H9 (cell line): Measurements from ENCODE around the gene SLC25A39. TPM values are rescaled to one million over a fixed set of nuclear protein-coding genes. Genes with fewer than 3 reads are reported as not detected.

ENCODE experiments used
- DNase-seq: peaks from one replicate; pipeline ENCODE4 v3.0.0-alpha.2; 2017
- H2AFZ ChIP-seq: one replicate; pipeline ENCODE4 v1.6.1; 2013; ENCODE audit warnings: mild to moderate bottlenecking, low read length, control low read depth, moderate library complexity
- H2AK5ac ChIP-seq: 2 replicates; pipeline ENCODE4 v1.6.1; 2013; ENCODE audit warnings: low read length, control low read depth, mixed read lengths; ENCODE audit not compliant: insufficient read length
- H2BK120ac ChIP-seq: one replicate; pipeline ENCODE4 v1.6.1; 2013; ENCODE audit warnings: low read depth, mild to moderate bottlenecking, low read length, control low read depth, inconsistent platforms; ENCODE audit not compliant: poor library complexity, severe bottlenecking
- H2BK12ac ChIP-seq: 2 replicates; pipeline ENCODE4 v1.6.1; 2013; ENCODE audit warnings: low read length, control low read depth, mixed read lengths, low read depth; ENCODE audit not compliant: insufficient read length
- H2BK15ac ChIP-seq: 2 replicates; pipeline ENCODE4 v1.6.1; 2013; ENCODE audit warnings: low read depth, low read length, control low read depth
- H2BK20ac ChIP-seq: one replicate; pipeline ENCODE4 v1.6.1; 2013; ENCODE audit warnings: low read depth, mild to moderate bottlenecking, low read length, control low read depth, inconsistent platforms; ENCODE audit not compliant: poor library complexity, severe bottlenecking
- H2BK5ac ChIP-seq: 2 replicates; pipeline ENCODE4 v1.6.1; 2013; ENCODE audit warnings: low read length, control low read depth, mixed read lengths; ENCODE audit not compliant: insufficient read length
- H3K14ac ChIP-seq: 2 replicates; pipeline ENCODE4 v1.6.1; 2013; ENCODE audit warnings: low read length, control low read depth; ENCODE audit not compliant: insufficient read depth
- H3K18ac ChIP-seq: 2 replicates; pipeline ENCODE4 v1.6.1; 2013; ENCODE audit warnings: low read depth, mild to moderate bottlenecking, mixed read lengths, low read length, control low read depth; ENCODE audit not compliant: insufficient read length
- H3K23ac ChIP-seq: 2 replicates; pipeline ENCODE4 v1.6.1; 2013; ENCODE audit warnings: low read length, control low read depth, mixed read lengths, low read depth; ENCODE audit not compliant: insufficient read length
- H3K23me2 ChIP-seq: 2 replicates; pipeline ENCODE4 v1.6.1; 2013; ENCODE audit warnings: low read depth, mild to moderate bottlenecking, mixed read lengths, low read length, control low read depth; ENCODE audit not compliant: insufficient read length, poor library complexity, severe bottlenecking
- H3K27ac ChIP-seq: 2 replicates; pipeline ENCODE4 v1.5.1; 2013; ENCODE audit warnings: low read length, control low read depth, mixed read lengths, low read depth; ENCODE audit not compliant: insufficient read length
- H3K27me3 ChIP-seq: 2 replicates; pipeline ENCODE4 v1.6.1; 2013; ENCODE audit warnings: low read length, control low read depth, inconsistent platforms; ENCODE audit not compliant: insufficient read depth
- H3K4ac ChIP-seq: 2 replicates; pipeline ENCODE4 v1.6.1; 2013; ENCODE audit warnings: low read depth, mild to moderate bottlenecking, control low read depth, inconsistent platforms, low read length, moderate library complexity
- H3K4me1 ChIP-seq: 2 replicates; pipeline ENCODE4 v1.6.1; 2013; ENCODE audit warnings: low read length, control low read depth, inconsistent platforms; ENCODE audit not compliant: insufficient read depth
- H3K4me2 ChIP-seq: 2 replicates; pipeline ENCODE4 v1.6.1; 2013; ENCODE audit warnings: low read length, control low read depth, mixed read lengths; ENCODE audit not compliant: insufficient read length, insufficient read depth
- H3K56ac ChIP-seq: 2 replicates; pipeline ENCODE4 v1.6.1; 2013; ENCODE audit warnings: low read depth, mild to moderate bottlenecking, mixed read lengths, low read length, control low read depth; ENCODE audit not compliant: insufficient read length
- H3K79me1 ChIP-seq: 2 replicates; pipeline ENCODE4 v1.6.1; 2013; ENCODE audit warnings: low read depth, mild to moderate bottlenecking, moderate library complexity, low read length, control low read depth, inconsistent platforms; ENCODE audit not compliant: insufficient read depth, poor library complexity, severe bottlenecking
- H3K79me2 ChIP-seq: 2 replicates; pipeline ENCODE4 v1.6.1; 2013; ENCODE audit warnings: low read length, control low read depth, inconsistent platforms; ENCODE audit not compliant: insufficient read depth
- H3K9ac ChIP-seq: 2 replicates; pipeline ENCODE4 v1.6.1; 2013; ENCODE audit warnings: low read length, control low read depth, mixed read lengths; ENCODE audit not compliant: insufficient read length; ENCODE audit errors: extremely low read depth
- H3K9me3 ChIP-seq: one replicate; pipeline ENCODE4 v1.6.1; 2013; ENCODE audit warnings: low read depth, low read length, inconsistent platforms; ENCODE audit not compliant: control insufficient read depth
- H3T11ph ChIP-seq: one replicate; pipeline ENCODE4 v1.6.1; 2013; ENCODE audit warnings: mild to moderate bottlenecking, low read length, control low read depth, inconsistent platforms
- H4K20me1 ChIP-seq: one replicate; pipeline ENCODE4 v1.6.1; 2013; ENCODE audit not compliant: control insufficient read depth, insufficient read length, insufficient read depth
- H4K5ac ChIP-seq: 2 replicates; pipeline ENCODE4 v1.6.1; 2013; ENCODE audit warnings: low read depth, mild to moderate bottlenecking, mixed read lengths, low read length, control low read depth; ENCODE audit not compliant: insufficient read length
- H4K8ac ChIP-seq: replicated peaks from 2 replicates; pipeline ENCODE4 v1.6.1; 2013; ENCODE audit warnings: low read length, control low read depth, mixed read lengths, low read depth; ENCODE audit not compliant: insufficient read length
- H4K91ac ChIP-seq: 2 replicates; pipeline ENCODE4 v1.6.1; 2013; ENCODE audit warnings: low read depth, mild to moderate bottlenecking, moderate library complexity, mixed read lengths, low read length, control low read depth; ENCODE audit not compliant: insufficient read length
- H3K27ac Mint-ChIP-seq, 3 experiments: 2 replicates in 2 of 3; 3 replicates in 1 of 3; pipeline ENCODE4 v1.8.0; 2020 to 2021; ENCODE audit warnings: mixed read lengths in 3 of 3, mild to moderate bottlenecking in 1 of 3, moderate library complexity in 1 of 3
- H3K27me3 Mint-ChIP-seq: 2 replicates; pipeline ENCODE4 v1.8.0; 2021; ENCODE audit warnings: low read depth, mild to moderate bottlenecking, moderate library complexity, mixed read lengths
- H3K36me3 Mint-ChIP-seq, 3 experiments: 2 replicates in 2 of 3; 3 replicates in 1 of 3; pipeline ENCODE4 v1.8.0; 2020 to 2021; ENCODE audit warnings: low read depth in 3 of 3, mixed read lengths in 3 of 3; ENCODE audit not compliant: insufficient read depth in 1 of 3
- H3K4me1 Mint-ChIP-seq, 2 experiments: 2 replicates each; pipeline ENCODE4 v1.8.0; 2020; ENCODE audit warnings: mixed read lengths in 2 of 2
- H3K4me3 Mint-ChIP-seq, 2 experiments: 2 replicates in 1 of 2; 3 replicates in 1 of 2; pipeline ENCODE4 v1.8.0; 2020 to 2021; ENCODE audit warnings: mild to moderate bottlenecking in 2 of 2, mixed read lengths in 2 of 2, moderate library complexity in 1 of 2
- H3K9me3 Mint-ChIP-seq, 2 experiments: 2 replicates in 1 of 2; 3 replicates in 1 of 2; pipeline ENCODE4 v1.8.0; 2020; ENCODE audit warnings: mild to moderate bottlenecking in 2 of 2, mixed read lengths in 2 of 2, moderate library complexity in 1 of 2
- WGBS: extraction: QIAGEN DNeasy Blood & Tissue Kit; methylation state at CpG from one replicate; pipeline ENCODE4 v1.1.7; 2013; ENCODE audit warnings: missing lambda C conversion rate, low lambda C conversion rate, mixed read lengths; ENCODE audit not compliant: insufficient read length; ENCODE audit errors: extremely low coverage; 5-methylcytosine and 5-hydroxymethylcytosine counted together
- total RNA-seq: library from RNA; stranded (reverse); gene quantifications from 2 replicates; pipeline ENCODE4 v1.2.1, GENCODE V29; 2021
- TF ChIP-seq, protein P1 (sequence below): fragments of 200-600 bp; sonication (generic); conservative IDR thresholded peaks from 3 replicates; pipeline ENCODE4 v1.8.0; 2021; ENCODE audit warnings: antibody characterized with exemption, mild to moderate bottlenecking

The SLC25A39 gene
- total RNA-seq, 1 experiment from 2014 or later: 227 TPM

- Histone ChIP-seq H3K14ac (no peak overlapping the region), H3K4ac (no peak overlapping the region), H2AFZ (no peak overlapping the region), H4K5ac (no peak overlapping the region), H3K79me1 (peaks cover 4% of the 10 kb centered on the region), H2AK5ac (no peak overlapping the region), H3K23ac (no peak overlapping the region), H3K9me3 (no peaks in the 10 kb centered on the region), H2BK20ac (no peak overlapping the region), H3K18ac (no peak overlapping the region), H3K4me1 (no peaks in the 10 kb centered on the region), H3K9ac (no peak overlapping the region), H2BK12ac (no peak overlapping the region), H2BK5ac (no peak overlapping the region), H2BK15ac (no peak overlapping the region), H3K23me2 (peaks cover 13% of the 10 kb centered on the region), H3K27ac (no peak overlapping the region), H3K79me2 (peaks cover 4% of the 10 kb centered on the region; the same call in 1 of the 2 replicates), H3K4me2 (no peak overlapping the region), H2BK120ac (no peak overlapping the region), H4K91ac (no peak overlapping the region), H3K56ac (no peak overlapping the region), H3T11ph (no peak overlapping the region), H4K20me1 (no peaks in the 10 kb centered on the region), H4K8ac (no peak overlapping the region), H3K27me3 (no peaks in the 10 kb centered on the region)
- no CpG with 5 or more reads among the region's 11 CpGs for WGBS
- Mint-ChIP-seq H3K27me3 (peaks cover 17% of the 10 kb centered on the region), H3K4me1 (peaks cover 8 to 16% of the 10 kb centered on the region in 2 experiments), H3K4me3 (peak overlapping the region; percentile 67 to 88; a peak in 3 of 5 replicates), H3K27ac (no peak overlapping the region), H3K9me3 (no peaks in the 10 kb centered on the region), H3K36me3 (peaks cover 20 to 50% (median 31%) of the 10 kb centered on the region in 3 experiments)
- DNase-seq: no peak
- TF ChIP-seq, protein P1, sequence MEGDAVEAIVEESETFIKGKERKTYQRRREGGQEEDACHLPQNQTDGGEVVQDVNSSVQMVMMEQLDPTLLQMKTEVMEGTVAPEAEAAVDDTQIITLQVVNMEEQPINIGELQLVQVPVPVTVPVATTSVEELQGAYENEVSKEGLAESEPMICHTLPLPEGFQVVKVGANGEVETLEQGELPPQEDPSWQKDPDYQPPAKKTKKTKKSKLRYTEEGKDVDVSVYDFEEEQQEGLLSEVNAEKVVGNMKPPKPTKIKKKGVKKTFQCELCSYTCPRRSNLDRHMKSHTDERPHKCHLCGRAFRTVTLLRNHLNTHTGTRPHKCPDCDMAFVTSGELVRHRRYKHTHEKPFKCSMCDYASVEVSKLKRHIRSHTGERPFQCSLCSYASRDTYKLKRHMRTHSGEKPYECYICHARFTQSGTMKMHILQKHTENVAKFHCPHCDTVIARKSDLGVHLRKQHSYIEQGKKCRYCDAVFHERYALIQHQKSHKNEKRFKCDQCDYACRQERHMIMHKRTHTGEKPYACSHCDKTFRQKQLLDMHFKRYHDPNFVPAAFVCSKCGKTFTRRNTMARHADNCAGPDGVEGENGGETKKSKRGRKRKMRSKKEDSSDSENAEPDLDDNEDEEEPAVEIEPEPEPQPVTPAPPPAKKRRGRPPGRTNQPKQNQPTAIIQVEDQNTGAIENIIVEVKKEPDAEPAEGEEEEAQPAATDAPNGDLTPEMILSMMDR: no peak
These were observed 2.3 kb downstream of the SLC25A39 start for GRCh38 chr17:44322236-44322895.
